Fibroblast of lung (primary cell): ENCODE measurements around the gene EIF4EBP2. TPM values are rescaled to one million over a fixed set of nuclear protein-coding genes. Genes with fewer than 3 reads are reported as not detected.

Source experiments
- DNase-seq, 2 donors: peaks; one replicate each; pipeline versions ENCODE4 v3.0.0 to v3.0.0-alpha.2; 2010; ENCODE audit warnings: low read depth in 2 of 2
- H2AFZ ChIP-seq: 2 replicates; pipeline ENCODE4 v1.5.1; 2012; ENCODE audit warnings: low read length, control low read depth, inconsistent platforms
- H3K27ac ChIP-seq: 2 replicates; pipeline ENCODE4 v1.5.1; 2011; ENCODE audit warnings: low read length, control low read depth; ENCODE audit not compliant: insufficient read depth
- H3K27me3 ChIP-seq: 2 replicates; pipeline ENCODE4 v1.5.1; 2011; ENCODE audit warnings: mild to moderate bottlenecking, low read length; ENCODE audit not compliant: control insufficient read depth, insufficient read depth
- H3K36me3 ChIP-seq: 2 replicates; pipeline ENCODE4 v1.5.1; 2011; ENCODE audit warnings: low read length; ENCODE audit not compliant: control insufficient read depth, insufficient read depth
- H3K4me1 ChIP-seq: 2 replicates; pipeline ENCODE4 v1.5.1; 2011; ENCODE audit warnings: low read length; ENCODE audit not compliant: control insufficient read depth, insufficient read depth; ENCODE audit errors: extremely low read depth
- H3K4me2 ChIP-seq: 2 replicates; pipeline ENCODE4 v1.5.1; 2011; ENCODE audit warnings: low read length, control low read depth; ENCODE audit not compliant: insufficient read depth; ENCODE audit errors: extremely low read depth
- H3K4me3 ChIP-seq, 4 experiments: fragments of 200-600 bp in 1 of 4; sonication (generic) in 1 of 4; replicated peaks in 1 of 4; 2 replicates each; pipeline ENCODE4 v1.5.1; 2011 to 2016; ENCODE audit warnings: low read length in 4 of 4, low read depth in 3 of 4, mild to moderate bottlenecking in 3 of 4, control low read depth in 2 of 4, inconsistent platforms in 1 of 4, mixed read lengths in 1 of 4; ENCODE audit not compliant: insufficient read depth in 1 of 4; ENCODE audit errors: control extremely low read depth in 1 of 4
- H3K79me2 ChIP-seq: 2 replicates; pipeline ENCODE4 v1.5.1; 2012; ENCODE audit warnings: mild to moderate bottlenecking, low read length, inconsistent platforms; ENCODE audit not compliant: control insufficient read depth, insufficient read depth
- H3K9ac ChIP-seq: 2 replicates; pipeline ENCODE4 v1.5.1; 2011; ENCODE audit warnings: mild to moderate bottlenecking, low read length, control low read depth; ENCODE audit not compliant: insufficient read depth
- H3K9me3 ChIP-seq: 2 replicates; pipeline ENCODE4 v1.5.1; 2012; ENCODE audit warnings: low read depth, low read length; ENCODE audit not compliant: control insufficient read depth, insufficient read depth
- H4K20me1 ChIP-seq: 2 replicates; pipeline ENCODE4 v1.5.1; 2011; ENCODE audit warnings: low read length; ENCODE audit not compliant: control insufficient read depth, insufficient read depth; ENCODE audit errors: extremely low read depth
- CTCF ChIP-seq, 2 donors: IDR thresholded peaks in 1 of 2; conservative IDR thresholded peaks in 1 of 2; 1 replicate in 1 of 2; 2 replicates in 1 of 2; pipeline ENCODE4 v1.5.1; 2011 to 2012; ENCODE audit warnings: low read length in 2 of 2, control low read depth in 1 of 2, inconsistent platforms in 1 of 2, low read depth in 1 of 2, mild to moderate bottlenecking in 1 of 2
- EZH2 ChIP-seq: IDR thresholded peaks from 2 replicates; pipeline ENCODE4 v1.5.1; 2012; ENCODE audit warnings: low read length, control low read depth, mild to moderate bottlenecking; ENCODE audit errors: missing control alignments
- polyA plus RNA-seq, 2 donors: library from polyadenylated mRNA; depleted of rRNA in 1 of 2; stranded (reverse) in 1 of 2; unstranded in 1 of 2; fragments of >200 nt; gene quantifications; 2 replicates each; pipeline ENCODE4 v1.2.1, GENCODE V29; 2011 to 2012; ENCODE audit warnings: missing spikeins in 1 of 2
- total RNA-seq: library from RNA; depleted of rRNA; stranded (reverse); fragments of >200 nt; gene quantifications from 2 replicates; pipeline ENCODE4 v1.2.1, GENCODE V29; 2014

The EIF4EBP2 gene
- total and polyA plus RNA-seq, 2 donors (not counting 1 experiment from before 2014, with no cell fraction given), result 18.0 to 44.9 TPM

GRCh38 chr10:70367195-70367796 lies 36.6 kb upstream of the EIF4EBP2 start:
- Histone ChIP-seq H3K4me2 (peak overlapping the region; percentile 84), H4K20me1 (no peaks in the 10 kb centered on the region)

GRCh38 chr10:70368774-70369482 lies 35.0 kb upstream of the EIF4EBP2 start:
- Histone ChIP-seq H2AFZ (no peak overlapping the region), H3K36me3 (no peaks in the 10 kb centered on the region), H3K4me1 (peaks cover 6% of the 10 kb centered on the region), H3K4me3 (no peak overlapping the region), H3K4me2 (no peak overlapping the region), H3K9ac (no peak overlapping the region), H3K27ac (no peak overlapping the region), H3K79me2 (no peaks in the 10 kb centered on the region), H3K27me3 (no peaks in the 10 kb centered on the region), H4K20me1 (no peaks in the 10 kb centered on the region), H3K9me3 (no peaks in the 10 kb centered on the region)
- DNase-seq, result no peak
- TF ChIP-seq CTCF (conservative IDR thresholded peaks at IDR 0.05 in 1 of 2, IDR thresholded peaks at IDR 0.05 in 1 of 2; ENCODE audit: low read depth in 1 of 2, low read length in 2 of 2), result no peak
- no peak for TF ChIP-seq EZH2

More at GRCh38 chr10:70367195-70367796, 36.6 kb upstream of the EIF4EBP2 start:
- Histone ChIP-seq H3K79me2 (no peaks in the 10 kb centered on the region), H3K27ac (no peak overlapping the region), H3K36me3 (no peaks in the 10 kb centered on the region), H3K9ac (no peak overlapping the region), H2AFZ (peak overlapping the region; percentile 65), H3K9me3 (no peaks in the 10 kb centered on the region), H3K4me3 (peak overlapping the region in 1 of 4 experiments; percentile 6), H3K4me1 (peaks cover 14% of the 10 kb centered on the region), H3K27me3 (no peaks in the 10 kb centered on the region)
- peak; percentile 84 to 85 for DNase-seq
- TF ChIP-seq EZH2 (no peak), CTCF (conservative IDR thresholded peaks at IDR 0.05 in 1 of 2, IDR thresholded peaks at IDR 0.05 in 1 of 2; ENCODE audit: low read depth in 1 of 2, low read length in 2 of 2) (no peak)

- peaks cover 3% of the 10 kb centered on the region for H3K4me1 ChIP-seq
- H3K36me3 ChIP-seq, result no peaks in the 10 kb centered on the region
- no peaks in the 10 kb centered on the region for H3K79me2 ChIP-seq
- no peaks in the 10 kb centered on the region for H3K9me3 ChIP-seq
- DNase-seq, result no peak
- no peak overlapping the region for H3K27ac ChIP-seq
- no peak overlapping the region for H3K4me2 ChIP-seq
- no peaks in the 10 kb centered on the region for H3K27me3 ChIP-seq
- no peak overlapping the region for H2AFZ ChIP-seq
- TF ChIP-seq EZH2 (no peak), CTCF (conservative IDR thresholded peaks at IDR 0.05 in 1 of 2, IDR thresholded peaks at IDR 0.05 in 1 of 2; ENCODE audit: low read depth in 1 of 2, low read length in 2 of 2) (no peak)
- no peaks in the 10 kb centered on the region for H4K20me1 ChIP-seq
- no peak overlapping the region for H3K4me3 ChIP-seq
- H3K9ac ChIP-seq, result no peak overlapping the region
These were observed 34.4 kb upstream of the EIF4EBP2 start for GRCh38 chr10:70369498-70370018.
